ENCODE results near the gene DRC3.

The DRC3 gene

GRCh38 chr17:18020971-18021370 lies 48.3 kb downstream of the DRC3 start:
- no peak for DNase-seq (ENCODE audit: low read depth in 2 of 2)

- DNase-seq (ENCODE audit: low read depth in 2 of 2), result no peak
These were observed 48.7 kb downstream of the DRC3 start for GRCh38 chr17:18021372-18021771.

GRCh38 chr17:18025241-18025944 lies 52.7 kb downstream of the DRC3 start:
- DNase-seq (ENCODE audit: low read depth in 2 of 2), result no peak

DNA sequence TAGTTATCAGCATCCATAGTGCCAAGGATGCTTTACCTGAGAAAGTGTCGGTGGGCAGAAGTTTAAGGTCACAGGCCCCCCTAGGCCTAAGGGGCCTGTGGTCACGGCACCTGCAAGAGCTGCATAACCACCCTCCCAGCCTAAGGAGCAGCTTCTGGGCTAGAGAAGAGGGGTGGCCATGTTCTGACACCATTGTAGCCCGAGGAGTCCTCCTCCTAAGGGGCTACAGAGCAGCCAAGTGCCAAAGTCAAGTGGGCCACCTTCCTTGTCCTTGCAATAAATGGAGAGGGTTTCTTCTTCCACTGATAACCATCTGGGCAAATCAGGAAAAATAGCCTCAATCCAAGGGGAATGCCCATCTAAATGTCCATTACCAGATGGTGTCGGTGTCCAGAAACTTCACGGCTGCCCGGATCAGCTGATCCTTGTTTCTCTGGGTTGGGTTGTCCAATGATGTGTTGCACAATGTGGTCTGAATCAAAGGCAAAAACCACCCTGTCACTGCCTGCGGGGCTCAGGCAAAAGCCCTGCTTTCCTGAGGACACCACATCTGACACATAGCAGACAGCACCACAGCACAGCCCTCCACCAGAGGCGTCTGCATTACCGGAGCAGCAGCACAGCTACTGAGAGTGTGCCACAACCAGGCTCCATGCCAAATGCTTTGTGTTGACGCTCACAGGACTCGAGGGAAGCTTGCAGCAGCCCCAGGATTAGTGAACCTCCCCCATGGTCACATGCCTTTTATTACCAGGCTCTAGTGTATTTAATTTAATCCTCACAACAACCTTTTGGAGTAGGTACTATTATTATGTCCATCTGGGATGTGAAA lies 53.5 kb downstream of the DRC3 start:
- DNase-seq (ENCODE audit: low read depth in 2 of 2), result no peak

- no peak for DNase-seq (ENCODE audit: low read depth in 2 of 2)
These were observed 54.6 kb downstream of the DRC3 start for GRCh38 chr17:18027280-18027679.

- DNase-seq (ENCODE audit: low read depth in 2 of 2), result no peak
These were observed 55.7 kb downstream of the DRC3 start for GRCh38 chr17:18028114-18028951.

GRCh38 chr17:18028952-18029540 lies 56.4 kb downstream of the DRC3 start:
- no peak for DNase-seq (ENCODE audit: low read depth in 2 of 2)

GRCh38 chr17:18031955-18032354 lies 59.3 kb downstream of the DRC3 start:
- no peak for DNase-seq (ENCODE audit: low read depth in 2 of 2)

GRCh38 chr17:18033442-18034099 lies 60.9 kb downstream of the DRC3 start:
- peak in 1 of 2 donors; percentile 39 for DNase-seq (ENCODE audit: low read depth in 2 of 2)

DNA sequence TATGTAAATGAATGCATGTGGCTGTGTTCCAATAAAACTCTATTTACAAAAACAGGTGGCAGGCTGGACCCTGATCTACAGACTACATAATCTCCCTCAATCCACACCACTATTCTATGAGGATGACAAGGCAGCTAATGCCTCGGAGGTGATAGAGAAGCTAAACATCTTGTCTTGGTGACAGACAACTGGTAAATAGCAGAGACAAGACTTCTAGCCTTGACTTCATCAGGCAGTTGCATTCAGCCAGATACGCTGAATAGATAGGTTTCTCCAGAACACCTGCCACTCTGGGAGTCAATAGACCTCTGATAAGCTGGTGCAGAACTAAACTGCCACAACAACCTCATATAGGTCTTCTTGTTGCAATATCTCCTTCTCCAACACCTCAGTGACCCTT lies 63.0 kb downstream of the DRC3 start:
- no peak for DNase-seq (ENCODE audit: low read depth in 2 of 2)

DNA sequence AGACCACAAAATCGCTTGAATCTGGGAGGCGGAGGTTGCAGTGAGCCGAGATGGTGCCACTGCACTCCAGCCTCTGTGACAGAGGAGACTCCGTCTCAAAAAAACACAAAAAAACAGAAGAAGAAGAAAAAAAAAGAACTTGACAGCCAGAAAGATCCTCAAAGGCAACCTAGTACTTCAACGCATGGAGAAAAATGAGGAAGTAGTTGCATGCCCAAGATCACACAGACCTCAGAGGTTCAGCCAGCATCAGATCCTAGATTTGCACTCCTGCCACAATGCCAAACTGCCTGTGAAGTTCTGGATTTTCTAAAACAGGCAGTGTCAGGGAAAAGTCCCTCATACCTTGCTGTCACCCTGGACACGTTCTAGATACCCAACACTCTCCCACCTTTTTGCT lies 64.8 kb downstream of the DRC3 start:
- no peak for DNase-seq (ENCODE audit: low read depth in 2 of 2)

DNA sequence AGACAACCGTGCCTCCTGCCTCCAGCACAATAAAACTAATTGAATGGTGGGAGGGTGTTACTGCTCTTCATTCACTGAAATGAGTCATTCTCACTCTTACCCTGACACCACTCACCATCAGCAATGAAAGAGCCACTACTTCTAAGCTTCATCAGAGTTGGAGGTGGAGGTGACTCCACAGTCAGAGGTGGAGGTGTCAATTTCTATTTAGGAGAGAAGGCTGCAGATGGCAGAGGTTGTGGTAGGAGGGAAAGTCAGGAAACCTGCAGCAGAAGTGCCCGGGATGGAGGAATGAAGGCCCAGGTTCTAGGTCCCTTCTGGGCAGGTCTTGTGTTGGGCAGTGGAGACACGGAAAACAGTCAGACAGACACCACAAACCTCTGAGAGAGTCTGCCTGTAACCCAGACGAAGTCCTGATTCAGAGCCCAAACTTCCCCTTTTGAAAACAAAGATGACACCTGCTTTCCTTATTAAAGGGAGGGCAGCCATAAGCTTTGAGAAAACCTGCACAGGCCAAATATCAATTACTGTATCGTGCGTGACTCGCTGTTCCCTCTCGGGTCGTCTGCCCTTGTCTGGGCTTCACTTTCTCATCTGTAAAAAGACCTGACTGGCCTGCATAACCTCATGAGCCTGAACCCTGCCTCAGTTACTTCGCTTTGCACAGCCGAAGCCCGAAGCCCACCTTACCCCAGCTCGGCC lies 65.6 kb downstream of the DRC3 start:
- DNase-seq (ENCODE audit: low read depth in 2 of 2), result peak in 1 of 2 donors; percentile 6

DNA sequence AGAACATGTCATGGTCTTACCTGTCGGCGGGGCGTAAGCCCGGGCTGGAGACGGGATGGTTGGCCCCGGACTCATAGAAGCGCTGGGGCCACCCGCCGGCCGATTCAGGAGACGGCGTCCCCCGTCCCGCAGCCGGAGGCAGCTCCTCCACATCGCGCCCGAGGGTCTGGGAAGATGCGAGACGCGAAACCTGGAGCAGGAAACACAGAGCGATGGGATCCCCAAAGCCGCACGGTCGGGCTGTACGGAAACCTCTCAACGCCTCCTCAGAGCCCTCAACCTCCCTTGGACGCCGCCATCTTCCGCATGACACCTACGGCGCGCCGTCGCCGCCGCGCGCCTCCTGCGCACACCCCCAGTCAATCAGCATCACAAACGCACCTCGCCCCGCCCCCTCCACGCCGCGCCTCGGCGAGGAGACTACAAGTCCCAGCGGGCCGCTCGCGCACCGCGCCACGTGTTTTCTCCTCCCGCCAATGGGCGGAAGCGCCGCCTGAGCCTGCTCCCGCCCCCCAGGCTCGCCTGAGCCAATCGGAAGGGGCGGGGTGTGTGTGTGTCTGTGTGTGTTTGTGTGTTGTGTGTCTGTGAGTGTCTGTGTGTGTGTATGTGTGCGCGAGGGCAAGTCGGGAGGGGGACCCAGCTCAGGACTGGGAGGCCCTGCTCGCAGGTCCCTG lies 66.3 kb downstream of the DRC3 start, which contains the start of the genes ATPAF2 and GID4:
ATPAF2 (minus strand) TSS at position 308 of the 674 bp plus-strand sequence; CDS start at position 153, 155 bp downstream.
GID4 (plus strand) TSS at position 548 of the 674 bp plus-strand sequence; CDS start at position 605, 57 bp downstream.
- DNase-seq (ENCODE audit: low read depth in 2 of 2), result peak; percentile 99 to 100

DNA sequence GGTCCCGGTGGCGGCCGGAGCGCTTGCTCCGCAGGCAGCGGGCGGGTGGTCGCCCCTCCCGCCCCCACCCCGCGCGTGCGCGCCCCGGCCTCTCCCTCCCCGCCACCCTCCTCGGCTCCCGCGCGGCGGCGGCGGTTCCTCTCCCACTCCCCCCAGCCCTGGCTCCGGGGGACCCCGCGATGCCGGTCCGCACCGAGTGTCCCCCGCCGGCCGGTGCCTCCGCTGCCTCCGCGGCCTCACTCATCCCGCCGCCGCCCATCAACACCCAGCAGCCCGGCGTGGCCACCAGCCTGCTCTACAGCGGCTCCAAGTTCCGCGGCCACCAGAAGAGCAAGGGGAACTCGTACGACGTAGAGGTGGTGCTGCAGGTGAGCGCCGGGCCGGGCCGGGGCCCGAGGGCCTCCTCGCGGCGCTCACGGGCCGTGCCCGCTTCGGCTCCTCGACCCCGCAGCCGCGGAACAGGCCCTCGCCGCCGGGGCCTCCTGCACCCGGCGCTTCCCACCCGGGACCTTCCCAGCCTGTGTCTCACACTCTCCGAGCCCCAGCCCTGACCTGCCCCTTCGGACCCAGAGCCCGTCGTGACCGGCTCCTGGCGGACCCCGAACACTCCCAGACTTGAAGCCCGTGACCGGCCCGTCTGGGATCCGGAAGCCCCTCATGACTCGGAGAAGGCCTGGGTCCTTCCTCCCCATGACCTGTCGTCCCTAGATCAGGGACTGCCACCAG lies 67.0 kb downstream of the DRC3 start:
- DNase-seq (ENCODE audit: low read depth in 2 of 2), result no peak

DNA sequence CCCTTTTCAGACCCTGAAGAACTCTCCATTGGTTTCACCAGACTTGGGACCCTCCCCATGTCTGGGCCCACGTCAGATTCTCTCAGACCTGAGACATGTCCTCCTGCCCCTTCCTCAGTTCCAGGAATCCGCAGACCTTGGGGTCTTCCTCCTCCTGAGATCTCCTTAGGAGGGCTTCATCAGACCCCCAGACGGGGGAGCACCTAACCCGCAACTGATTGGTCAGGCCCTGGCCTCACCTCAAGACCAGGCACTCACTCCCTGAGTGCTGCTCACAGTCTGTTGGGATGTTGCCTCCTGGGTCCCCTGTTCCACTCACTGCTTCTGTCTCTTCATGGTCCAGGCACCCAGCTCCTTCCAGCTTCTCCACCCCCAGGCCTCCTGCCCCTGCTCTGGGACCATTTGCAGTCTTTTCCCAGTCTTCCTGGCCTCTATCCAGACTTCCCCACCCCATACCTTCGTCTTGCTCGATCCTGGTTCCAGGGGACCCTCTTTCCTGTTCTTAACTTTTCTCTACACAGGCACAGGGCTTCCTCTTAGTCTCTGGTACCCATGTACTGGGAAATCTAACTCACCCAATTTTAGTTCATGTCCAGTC lies 67.7 kb downstream of the DRC3 start:
- DNase-seq (ENCODE audit: low read depth in 2 of 2), result no peak

DNA sequence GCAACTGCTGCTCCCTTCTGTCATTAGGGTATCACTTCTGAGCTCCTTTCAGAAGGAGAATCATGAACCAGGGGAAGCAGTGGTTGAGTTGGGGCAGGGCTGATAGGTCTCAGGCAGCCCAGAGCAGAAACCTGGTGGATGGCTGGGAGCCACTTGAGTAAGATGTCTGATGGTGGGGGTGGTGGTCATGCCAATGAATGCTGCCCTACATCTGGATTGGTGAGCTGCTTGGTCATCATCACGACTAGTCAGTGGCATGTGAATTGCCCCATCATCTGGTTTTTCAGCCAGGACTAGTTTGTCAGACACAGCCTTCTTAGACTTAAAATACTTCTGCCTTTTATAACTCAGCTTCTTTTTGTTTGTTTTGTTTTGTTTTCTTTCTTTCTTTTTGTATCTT lies 69.1 kb downstream of the DRC3 start:
- DNase-seq (ENCODE audit: low read depth in 2 of 2), result no peak

GRCh38 chr17:18042983-18043382 lies 70.3 kb downstream of the DRC3 start:
- DNase-seq (ENCODE audit: low read depth in 2 of 2), result no peak

- no peak for DNase-seq (ENCODE audit: low read depth in 2 of 2)
These were observed 70.8 kb downstream of the DRC3 start for GRCh38 chr17:18043491-18043890.

DNA sequence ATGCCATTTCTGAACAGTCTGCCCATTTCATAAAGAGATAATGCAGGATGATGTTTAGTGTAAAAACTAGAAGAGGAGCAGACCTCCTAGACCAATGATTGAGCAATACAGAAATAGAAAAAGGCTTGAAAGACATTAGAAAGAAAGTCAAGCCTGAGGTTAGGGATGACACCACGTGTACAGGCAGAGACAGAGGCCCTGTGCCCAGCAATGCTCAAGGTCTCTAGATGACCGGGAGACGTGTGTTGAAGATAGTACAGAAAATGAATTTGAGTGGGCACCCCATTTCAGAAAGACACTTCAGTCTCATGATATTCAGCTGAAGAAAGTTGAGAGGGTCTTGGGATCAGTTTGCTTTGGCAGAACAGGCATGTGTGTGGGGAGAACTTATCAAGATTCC lies 71.9 kb downstream of the DRC3 start:
- DNase-seq (ENCODE audit: low read depth in 2 of 2), result no peak
